ENCODE data around the gene SPZ1. TPM values are rescaled to one million over a fixed set of nuclear protein-coding genes. Genes with fewer than 3 reads are reported as not detected.
A peak's percentile ranks its signal among the peaks of the same experiment; 100 is the strongest.
"Not testable (repeated sequence)": the region's sequence is repeated elsewhere in the genome, so short reads cannot be mapped to it uniquely, and the experiment has no call there.

SPZ1 gene
- total and polyA plus RNA-seq, 2 of the 13 experiments (the other 11 are each of a cell fraction or from before 2014, with no cell fraction given), result not detected

DNA sequence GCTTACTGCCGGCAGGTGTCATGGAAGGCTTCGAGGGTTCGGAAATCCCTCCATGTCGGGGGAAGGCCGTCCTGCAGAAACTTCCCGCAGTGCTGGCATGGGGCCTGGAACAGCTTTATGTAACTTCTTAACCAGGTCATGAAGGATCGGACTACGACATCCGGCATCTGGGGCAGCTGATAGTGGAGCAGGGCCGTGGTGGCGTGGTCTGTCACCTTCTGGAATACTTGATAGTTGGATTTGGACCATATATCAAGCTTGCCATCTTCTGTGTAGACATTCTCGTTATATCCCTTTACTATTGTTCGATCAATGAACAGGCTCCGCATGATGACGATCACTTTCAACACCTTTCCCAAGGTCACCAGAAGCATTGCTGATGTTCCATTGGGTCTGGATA is 31.2 kb downstream of the SPZ1 start:
- H3K4me2 ChIP-seq (ENCODE audit: low read depth, low read length); H3K4me3 ChIP-seq (replicated peaks in 1 of 3; ENCODE audit: insufficient read depth in 1 of 3, low read depth in 2 of 3, low read length in 3 of 3); H3K79me2 ChIP-seq (ENCODE audit: insufficient read depth, low read length); H3K4me1 ChIP-seq (ENCODE audit: insufficient read depth, low read length); CTCF ChIA-PET (ENCODE audit: low intra/inter-chr PET ratio, low total read pairs); intact Hi-C loops (cut with micrococcal nuclease; ENCODE audit: unreplicated experiment); H3K27ac ChIP-seq (ENCODE audit: extremely low read length, insufficient read depth, low read length); in situ Hi-C loops (cut with HindIII; ENCODE audit: extremely low pct_ligation_motif_present, low pct_unique_long_range_greater_than_20kb); POLR2A ChIA-PET; H3K9me3 ChIP-seq (ENCODE audit: low read length); H3K9ac ChIP-seq (ENCODE audit: insufficient read depth, low read depth, low read length); DNase-seq (ENCODE audit: low spot score); BruUV-seq (replicated peaks); ATAC-seq; H3K36me3 ChIP-seq (replicated peaks in 1 of 2; ENCODE audit: control insufficient read depth in 1 of 2, insufficient read depth in 2 of 2, low read length in 2 of 2); H3K27me3 ChIP-seq (ENCODE audit: control insufficient read depth in 1 of 2, insufficient read depth in 2 of 2, low read length in 2 of 2); H2AFZ ChIP-seq (ENCODE audit: low read length); H4K20me1 ChIP-seq (ENCODE audit: insufficient read depth, low read length): not testable (repeated sequence)
- FAIRE-seq, result peak; percentile 32
- 64% methylated on average over 10 of the region's 15 CpGs for WGBS (ENCODE audit: low lambda C conversion rate)

DNA sequence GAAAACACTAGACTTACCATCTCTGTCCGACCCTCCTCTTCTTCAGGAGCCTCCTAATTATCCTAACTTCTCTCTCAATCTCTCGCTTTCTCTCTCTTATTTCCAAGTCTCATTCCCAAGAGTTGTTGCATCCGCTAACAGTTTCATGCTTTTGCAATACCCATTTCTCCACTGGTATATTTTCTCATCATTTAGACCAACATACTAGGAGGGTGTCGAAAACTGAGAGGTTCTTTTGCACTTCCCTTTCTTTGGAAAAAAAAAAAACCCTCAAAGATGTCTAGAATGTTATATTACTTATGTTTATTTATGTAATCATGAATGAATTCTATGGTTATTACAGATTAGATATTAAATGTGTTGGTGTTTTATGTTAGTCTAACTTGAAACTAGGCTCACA is 35.9 kb downstream of the SPZ1 start:
- DNase-seq (ENCODE audit: low spot score) (no peak), ATAC-seq (no peak), FAIRE-seq (no peak)
- in situ Hi-C loops (cut with HindIII; ENCODE audit: extremely low pct_ligation_motif_present, low pct_unique_long_range_greater_than_20kb), result no loop called here
- H3K36me3 ChIP-seq (replicated peaks in 1 of 2; ENCODE audit: control insufficient read depth in 1 of 2, insufficient read depth in 2 of 2, low read length in 2 of 2), result no peaks in the 10 kb centered on the region
- H4K20me1 ChIP-seq (ENCODE audit: insufficient read depth, low read length), result no peaks in the 10 kb centered on the region
- no peaks in the 10 kb centered on the region for H3K4me1 ChIP-seq (ENCODE audit: insufficient read depth, low read length)
- H3K9me3 ChIP-seq (ENCODE audit: low read length), result no peaks in the 10 kb centered on the region
- H3K9ac ChIP-seq (ENCODE audit: insufficient read depth, low read depth, low read length), result no peak overlapping the region
- intact Hi-C loops (cut with micrococcal nuclease; ENCODE audit: unreplicated experiment), result no loop called here
- no TSS peak for BruUV-seq (replicated peaks)
- ChIA-PET CTCF (ENCODE audit: low intra/inter-chr PET ratio, low total read pairs) (no interaction called here), POLR2A (no interaction called here)
- no peaks in the 10 kb centered on the region for H3K79me2 ChIP-seq (ENCODE audit: insufficient read depth, low read length)
- 27% methylated on average over 4 of the region's 4 CpGs for WGBS (ENCODE audit: low lambda C conversion rate)
- no peak overlapping the region for H3K27ac ChIP-seq (ENCODE audit: extremely low read length, insufficient read depth, low read length)
- H3K4me2 ChIP-seq (ENCODE audit: low read depth, low read length), result no peak overlapping the region
- H2AFZ ChIP-seq (ENCODE audit: low read length), result no peak overlapping the region
- H3K27me3 ChIP-seq (ENCODE audit: control insufficient read depth in 1 of 2, insufficient read depth in 2 of 2, low read length in 2 of 2), result no peaks in the 10 kb centered on the region; a peak in 2 of 5 replicates
- no peak overlapping the region for H3K4me3 ChIP-seq (replicated peaks in 1 of 3; ENCODE audit: insufficient read depth in 1 of 3, low read depth in 2 of 3, low read length in 3 of 3)
- TF ChIP-seq, protein P1, sequence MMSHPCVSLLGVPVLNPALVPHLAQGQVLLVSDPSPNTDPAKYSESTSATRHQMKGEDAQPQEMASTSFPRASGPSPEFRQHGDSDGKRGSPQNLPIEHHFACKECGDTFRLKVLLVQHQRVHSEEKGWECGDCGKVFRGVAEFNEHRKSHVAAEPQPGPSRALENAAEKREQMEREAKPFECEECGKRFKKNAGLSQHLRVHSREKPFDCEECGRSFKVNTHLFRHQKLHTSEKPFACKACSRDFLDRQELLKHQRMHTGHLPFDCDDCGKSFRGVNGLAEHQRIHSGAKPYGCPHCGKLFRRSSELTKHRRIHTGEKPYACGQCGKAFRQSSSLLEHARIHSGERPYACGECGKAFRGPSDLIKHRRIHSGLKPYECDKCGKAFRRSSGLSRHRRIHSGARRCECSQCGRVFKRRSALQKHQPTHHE (CRISPR knock-in tag; IDR thresholded peaks at IDR 0.05; ENCODE audit: borderline replicate concordance), result no peak
- TF ChIP-seq, protein P2, sequence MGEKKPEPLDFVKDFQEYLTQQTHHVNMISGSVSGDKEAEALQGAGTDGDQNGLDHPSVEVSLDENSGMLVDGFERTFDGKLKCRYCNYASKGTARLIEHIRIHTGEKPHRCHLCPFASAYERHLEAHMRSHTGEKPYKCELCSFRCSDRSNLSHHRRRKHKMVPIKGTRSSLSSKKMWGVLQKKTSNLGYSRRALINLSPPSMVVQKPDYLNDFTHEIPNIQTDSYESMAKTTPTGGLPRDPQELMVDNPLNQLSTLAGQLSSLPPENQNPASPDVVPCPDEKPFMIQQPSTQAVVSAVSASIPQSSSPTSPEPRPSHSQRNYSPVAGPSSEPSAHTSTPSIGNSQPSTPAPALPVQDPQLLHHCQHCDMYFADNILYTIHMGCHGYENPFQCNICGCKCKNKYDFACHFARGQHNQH (CRISPR knock-in tag; IDR thresholded peaks at IDR 0.05), result no peak
- TF ChIP-seq, protein P3, sequence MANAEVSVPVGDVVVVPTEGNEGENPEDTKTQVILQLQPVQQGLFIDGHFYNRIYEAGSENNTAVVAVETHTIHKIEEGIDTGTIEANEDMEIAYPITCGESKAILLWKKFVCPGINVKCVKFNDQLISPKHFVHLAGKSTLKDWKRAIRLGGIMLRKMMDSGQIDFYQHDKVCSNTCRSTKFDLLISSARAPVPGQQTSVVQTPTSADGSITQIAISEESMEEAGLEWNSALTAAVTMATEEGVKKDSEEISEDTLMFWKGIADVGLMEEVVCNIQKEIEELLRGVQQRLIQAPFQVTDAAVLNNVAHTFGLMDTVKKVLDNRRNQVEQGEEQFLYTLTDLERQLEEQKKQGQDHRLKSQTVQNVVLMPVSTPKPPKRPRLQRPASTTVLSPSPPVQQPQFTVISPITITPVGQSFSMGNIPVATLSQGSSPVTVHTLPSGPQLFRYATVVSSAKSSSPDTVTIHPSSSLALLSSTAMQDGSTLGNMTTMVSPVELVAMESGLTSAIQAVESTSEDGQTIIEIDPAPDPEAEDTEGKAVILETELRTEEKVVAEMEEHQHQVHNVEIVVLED (CRISPR knock-in tag; IDR thresholded peaks at IDR 0.05; ENCODE audit: borderline replicate concordance), result no peak
- TF ChIP-seq, protein P4, sequence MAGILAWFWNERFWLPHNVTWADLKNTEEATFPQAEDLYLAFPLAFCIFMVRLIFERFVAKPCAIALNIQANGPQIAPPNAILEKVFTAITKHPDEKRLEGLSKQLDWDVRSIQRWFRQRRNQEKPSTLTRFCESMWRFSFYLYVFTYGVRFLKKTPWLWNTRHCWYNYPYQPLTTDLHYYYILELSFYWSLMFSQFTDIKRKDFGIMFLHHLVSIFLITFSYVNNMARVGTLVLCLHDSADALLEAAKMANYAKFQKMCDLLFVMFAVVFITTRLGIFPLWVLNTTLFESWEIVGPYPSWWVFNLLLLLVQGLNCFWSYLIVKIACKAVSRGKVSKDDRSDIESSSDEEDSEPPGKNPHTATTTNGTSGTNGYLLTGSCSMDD (CRISPR knock-in tag; IDR thresholded peaks at IDR 0.05), result no peak

Data from HepG2 (cell line).